CD4-positive, alpha-beta T cell (primary cell): Measurements from ENCODE around the gene FGG. TPM values are rescaled to one million over a fixed set of nuclear protein-coding genes. Genes with fewer than 3 reads are reported as not detected.

Source experiments
- ATAC-seq: fragments of 200-7000 bp; cut with Tn5 transposase; one replicate; pipeline ENCODE4 v1.10.0; 2022; ENCODE audit warnings: mild to moderate bottlenecking; ENCODE audit not compliant: poor library complexity
- CTCF ChIA-PET: fragments of 350-600 bp; sonication (Branson Sonifier 250); formaldehyde crosslinking; loops from one replicate; lab custom pipeline; 2021; ENCODE audit warnings: antibody characterized with exemption, inconsistent platforms; lab: Charles Lee
- POLR2A ChIA-PET: fragments of 350-600 bp; sonication (Branson Sonifier 250); formaldehyde crosslinking; loops from one replicate; lab custom pipeline; 2021; ENCODE audit warnings: antibody characterized with exemption, inconsistent platforms; lab: Charles Lee
- DNase-seq, 14 experiments: peaks; one replicate each; pipeline ENCODE4 v3.0.0-alpha.2; 2013 to 2020; ENCODE audit warnings: mixed read lengths in 2 of 14
- H3K27ac ChIP-seq, 2 donors: one replicate each; pipeline versions ENCODE4 v1.5.1 to v1.7.0; 2013; ENCODE audit warnings: low read length in 2 of 2, low read depth in 1 of 2, mild to moderate bottlenecking in 1 of 2
- H3K27me3 ChIP-seq, 2 experiments: 1 replicate in 1 of 2; 2 replicates in 1 of 2; pipeline versions ENCODE4 v1.6.1 to v1.7.0; 2013; ENCODE audit warnings: low read length in 2 of 2, control low read depth in 1 of 2, mild to moderate bottlenecking in 1 of 2, moderate library complexity in 1 of 2; ENCODE audit not compliant: insufficient read depth in 2 of 2, control insufficient read depth in 1 of 2
- H3K36me3 ChIP-seq: one replicate; pipeline ENCODE4 v1.6.1; 2013; ENCODE audit warnings: low read length, control low read depth; ENCODE audit not compliant: insufficient read depth
- H3K4me1 ChIP-seq: one replicate; pipeline ENCODE4 v1.6.1; 2013; ENCODE audit warnings: low read length, control low read depth; ENCODE audit not compliant: insufficient read depth
- H3K4me3 ChIP-seq: one replicate; pipeline ENCODE4 v1.5.1; 2013; ENCODE audit warnings: mild to moderate bottlenecking, low read length, moderate library complexity
- H3K9me3 ChIP-seq, 2 experiments: 1 replicate in 1 of 2; 2 replicates in 1 of 2; pipeline versions ENCODE4 v1.6.1 to v1.7.0; 2013; ENCODE audit warnings: low read length in 2 of 2, mild to moderate bottlenecking in 2 of 2, control low read depth in 1 of 2, moderate library complexity in 1 of 2; ENCODE audit not compliant: control insufficient read depth in 1 of 2, insufficient read depth in 1 of 2
- H3K27ac Mint-ChIP-seq: one replicate; pipeline ENCODE4 v1.8.0; 2020; ENCODE audit warnings: mixed read lengths
- H3K27me3 Mint-ChIP-seq: one replicate; pipeline ENCODE4 v1.8.0; 2021; ENCODE audit warnings: mixed read lengths
- H3K36me3 Mint-ChIP-seq: one replicate; pipeline ENCODE4 v1.8.0; 2021; ENCODE audit warnings: low read depth, mixed read lengths
- H3K4me1 Mint-ChIP-seq: one replicate; pipeline ENCODE4 v1.8.0; 2021; ENCODE audit warnings: low read depth, mixed read lengths
- H3K4me3 Mint-ChIP-seq: one replicate; pipeline ENCODE4 v1.8.0; 2020; ENCODE audit warnings: mild to moderate bottlenecking, mixed read lengths
- H3K9me3 Mint-ChIP-seq: one replicate; pipeline ENCODE4 v1.8.0; 2020; ENCODE audit warnings: mixed read lengths
- intact Hi-C, 2 experiments: fragments of 100-400 bp; cut with DNase I in 1 of 2; cut with micrococcal nuclease in 1 of 2; formaldehyde crosslinking; loops; one replicate each; pipeline versions ENCODE4 v1.15.1 to v1.9.0; 2023 to 2025; cut with DNase I, micrococcal nuclease
- total RNA-seq, 174 experiments: library from RNA in 2 of 174; stranded (reverse) in 2 of 174; gene quantifications; one replicate each; pipeline ENCODE4 v1.2.3 and lab custom pipeline; 2021 to 2026
- TF ChIP-seq, protein P1 (sequence below): fragments of 200-600 bp; IDR thresholded peaks from one replicate; pipeline ENCODE4 v1.8.0; 2022; ENCODE audit warnings: antibody characterized with exemption, mild to moderate bottlenecking

The FGG gene
- total RNA-seq, 2 experiments from 2014 or later = not detected

DNA sequence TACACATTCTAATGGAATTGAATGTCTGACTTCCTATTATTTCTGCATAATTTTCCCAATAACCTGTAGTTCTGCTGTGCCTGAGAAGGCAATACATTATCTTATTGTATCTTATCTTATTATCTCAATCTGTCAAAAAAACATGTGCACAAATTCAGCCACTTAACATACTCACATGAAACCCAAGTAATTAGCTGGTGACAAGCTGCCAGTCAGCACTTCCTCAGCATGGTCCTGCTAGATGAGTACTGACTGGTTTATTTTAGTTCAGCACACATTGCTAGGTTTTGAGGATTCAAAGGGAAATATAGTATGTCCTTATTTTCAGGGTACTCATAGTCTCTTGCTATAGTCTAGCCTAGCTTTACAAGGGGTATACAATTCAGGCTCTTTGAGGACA is 17.9 kb upstream of the FGG start:
- Mint-ChIP-seq H3K27ac (no peak overlapping the region), H3K36me3 (no peaks in the 10 kb centered on the region), H3K27me3 (peaks cover 22% of the 10 kb centered on the region), H3K4me1 (no peaks in the 10 kb centered on the region), H3K9me3 (no peaks in the 10 kb centered on the region), H3K4me3 (no peak overlapping the region)
- POLR2A ChIA-PET = no interaction called here
- CTCF ChIA-PET = no interaction called here
- Histone ChIP-seq H3K9me3 (peaks cover 0 to 6% of the 10 kb centered on the region in 2 experiments), H3K27ac (no peak overlapping the region), H3K4me1 (peaks cover 12% of the 10 kb centered on the region), H3K4me3 (no peak overlapping the region), H3K27me3 (peaks cover 22 to 39% of the 10 kb centered on the region in 2 experiments), H3K36me3 (no peaks in the 10 kb centered on the region)
- TF ChIP-seq, protein P1, sequence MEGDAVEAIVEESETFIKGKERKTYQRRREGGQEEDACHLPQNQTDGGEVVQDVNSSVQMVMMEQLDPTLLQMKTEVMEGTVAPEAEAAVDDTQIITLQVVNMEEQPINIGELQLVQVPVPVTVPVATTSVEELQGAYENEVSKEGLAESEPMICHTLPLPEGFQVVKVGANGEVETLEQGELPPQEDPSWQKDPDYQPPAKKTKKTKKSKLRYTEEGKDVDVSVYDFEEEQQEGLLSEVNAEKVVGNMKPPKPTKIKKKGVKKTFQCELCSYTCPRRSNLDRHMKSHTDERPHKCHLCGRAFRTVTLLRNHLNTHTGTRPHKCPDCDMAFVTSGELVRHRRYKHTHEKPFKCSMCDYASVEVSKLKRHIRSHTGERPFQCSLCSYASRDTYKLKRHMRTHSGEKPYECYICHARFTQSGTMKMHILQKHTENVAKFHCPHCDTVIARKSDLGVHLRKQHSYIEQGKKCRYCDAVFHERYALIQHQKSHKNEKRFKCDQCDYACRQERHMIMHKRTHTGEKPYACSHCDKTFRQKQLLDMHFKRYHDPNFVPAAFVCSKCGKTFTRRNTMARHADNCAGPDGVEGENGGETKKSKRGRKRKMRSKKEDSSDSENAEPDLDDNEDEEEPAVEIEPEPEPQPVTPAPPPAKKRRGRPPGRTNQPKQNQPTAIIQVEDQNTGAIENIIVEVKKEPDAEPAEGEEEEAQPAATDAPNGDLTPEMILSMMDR = no peak
- DNase-seq = no peak
- intact Hi-C loops = no loop called here
- ATAC-seq = no peak

DNA sequence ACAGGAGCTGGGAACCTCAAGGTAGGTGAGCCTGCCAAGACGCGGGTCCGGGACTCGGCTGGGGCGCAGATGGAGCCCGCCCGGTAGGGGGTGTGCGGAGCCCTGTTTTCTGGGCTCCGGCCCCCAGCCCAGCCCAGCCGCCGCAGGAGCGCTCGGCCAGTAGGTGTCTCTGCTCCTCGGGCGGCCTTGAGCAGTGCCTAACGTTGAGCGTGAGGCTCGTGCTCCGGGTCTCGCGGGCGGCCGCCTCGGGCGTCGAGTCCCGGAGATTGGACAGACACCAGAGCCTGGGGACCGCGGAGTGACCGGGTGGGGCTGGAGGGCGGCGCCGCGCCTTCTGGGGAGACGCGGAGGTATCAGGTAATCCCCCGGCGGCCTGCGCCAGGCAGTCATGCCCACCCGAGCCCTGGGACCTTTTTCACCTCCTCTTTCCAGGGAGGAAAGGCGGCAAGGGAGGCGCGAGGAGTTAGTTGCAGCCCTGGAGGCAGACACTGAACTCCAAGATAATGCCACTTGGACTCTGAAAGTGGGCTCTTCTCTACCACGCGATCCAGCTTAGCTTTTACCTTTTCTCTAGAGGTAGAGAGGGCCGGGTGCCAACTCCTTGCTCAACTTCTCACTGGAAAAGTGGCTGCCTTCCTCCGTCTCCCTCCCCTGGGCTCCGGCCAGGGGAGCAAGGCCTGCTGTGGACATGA is 14.5 kb upstream of the FGG start:
- Histone ChIP-seq H3K27ac (no peak overlapping the region), H3K9me3 (peaks cover 0 to 6% of the 10 kb centered on the region in 2 experiments), H3K4me1 (peaks cover 12% of the 10 kb centered on the region), H3K4me3 (peak overlapping the region; percentile 31), H3K36me3 (no peaks in the 10 kb centered on the region), H3K27me3 (peaks cover 22 to 49% of the 10 kb centered on the region in 2 experiments)
- H3K36me3 Mint-ChIP-seq = no peaks in the 10 kb centered on the region
- no peaks in the 10 kb centered on the region for H3K9me3 Mint-ChIP-seq
- ATAC-seq (peak; percentile 64), DNase-seq (peak in 13 of 14 experiments; percentile 4 to 60 (median 34))
- CTCF ChIA-PET = interaction anchor here (0.9 kb wide), 1 partner anchor 13 kb away, joined by 3 read pairs; no protein-coding TSS in a partner anchor
- POLR2A ChIA-PET = interaction anchor here (2.3 kb wide), 1 partner anchor 76 kb away, joined by 6 read pairs; the partner anchor contains the start of gene PLRG1
- H3K27me3 Mint-ChIP-seq = peaks cover 30% of the 10 kb centered on the region
- no peak overlapping the region for H3K4me3 Mint-ChIP-seq
- intact Hi-C loops = loop anchor here in 1 of 2 experiments (10.0 kb wide), 1 partner anchor 842 kb away; the partner anchor contains the start of gene SFRP2
- H3K4me1 Mint-ChIP-seq = no peaks in the 10 kb centered on the region
- TF ChIP-seq, protein P1 = peak; percentile 44
- H3K27ac Mint-ChIP-seq = no peak overlapping the region

DNA sequence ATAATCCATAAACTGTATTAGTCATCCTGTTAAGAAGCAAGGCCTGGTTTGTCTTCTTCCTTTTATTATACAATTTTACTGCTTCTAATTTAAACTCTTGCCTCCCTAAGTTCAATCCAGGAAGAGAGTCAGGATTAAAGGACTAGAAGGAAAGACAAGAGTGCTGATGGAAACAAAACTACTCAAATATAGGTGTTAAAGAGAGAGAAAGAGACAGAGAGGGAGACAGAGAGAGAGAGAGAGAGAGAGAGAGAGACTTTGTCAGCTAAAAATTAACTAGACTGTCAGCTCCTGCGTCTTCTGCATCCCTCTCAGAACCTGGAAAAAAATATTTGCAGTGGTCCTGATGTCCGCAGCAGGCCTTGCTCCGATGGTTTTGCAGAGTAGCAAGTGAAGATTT is 13.5 kb upstream of the FGG start:
- CTCF ChIA-PET = interaction anchor here (1.2 kb wide), 1 partner anchor 74 kb away, joined by 5 read pairs; no protein-coding TSS in a partner anchor
- DNase-seq = no peak
- intact Hi-C loops = loop anchor here in 1 of 2 experiments (10.0 kb wide), 1 partner anchor 841 kb away; the partner anchor contains the start of gene SFRP2

More for the DNA sequence above, 13.5 kb upstream of the FGG start:
- Histone ChIP-seq H3K4me3 (no peak overlapping the region), H3K27me3 (peaks cover 20 to 39% of the 10 kb centered on the region in 2 experiments), H3K4me1 (peaks cover 12% of the 10 kb centered on the region), H3K36me3 (no peaks in the 10 kb centered on the region), H3K9me3 (peaks cover 0 to 6% of the 10 kb centered on the region in 2 experiments), H3K27ac (no peak overlapping the region)
- Mint-ChIP-seq H3K9me3 (no peaks in the 10 kb centered on the region), H3K4me3 (no peak overlapping the region), H3K36me3 (no peaks in the 10 kb centered on the region), H3K4me1 (no peaks in the 10 kb centered on the region), H3K27me3 (peaks cover 30% of the 10 kb centered on the region), H3K27ac (no peak overlapping the region)
- TF ChIP-seq, protein P1 = no peak
- POLR2A ChIA-PET = interaction anchor here (2.3 kb wide), 1 partner anchor 75 kb away, joined by 6 read pairs; the partner anchor contains the start of gene PLRG1
- no peak for ATAC-seq
